Limb (tissue), 2 donors: ENCODE data around the gene CLEC7A.

Experiments
- DNase-seq, 2 donors: peaks; one replicate each; pipeline ENCODE4 v3.0.0-alpha.2; 2016; ENCODE audit errors: extremely low spot score in 2 of 2

CLEC7A gene

GRCh38 chr12:10095971-10096370, 34.0 kb downstream of the CLEC7A start:
- DNase-seq: no peak

GRCh38 chr12:10094646-10095395, 35.2 kb downstream of the CLEC7A start:
- no peak for DNase-seq

GRCh38 chr12:10088955-10089900, 40.8 kb downstream of the CLEC7A start:
- DNase-seq: no peak

GRCh38 chr12:10088031-10088430, 42.0 kb downstream of the CLEC7A start:
- DNase-seq: no peak

- DNase-seq: no peak
These were observed 43.6 kb downstream of the CLEC7A start for GRCh38 chr12:10086387-10086786.

- DNase-seq: no peak
These were observed 45.3 kb downstream of the CLEC7A start for GRCh38 chr12:10084733-10085132.

GRCh38 chr12:10082117-10082874, 47.7 kb downstream of the CLEC7A start:
- DNase-seq: no peak

GRCh38 chr12:10075451-10075850, 54.5 kb downstream of the CLEC7A start:
- no peak for DNase-seq

GRCh38 chr12:10073261-10073660, 56.7 kb downstream of the CLEC7A start:
- no peak for DNase-seq

GRCh38 chr12:10072131-10072530, 57.9 kb downstream of the CLEC7A start:
- no peak for DNase-seq

- no peak for DNase-seq
These were observed 59.6 kb downstream of the CLEC7A start for GRCh38 chr12:10070380-10070779.

GRCh38 chr12:10069976-10070375, 60.0 kb downstream of the CLEC7A start:
- DNase-seq: no peak

GRCh38 chr12:10069099-10069498, 60.9 kb downstream of the CLEC7A start:
- DNase-seq: peak in 1 of 2 donors; percentile 26

GRCh38 chr12:10068644-10069043, 61.4 kb downstream of the CLEC7A start:
- DNase-seq: no peak

GRCh38 chr12:10067942-10068341, 62.1 kb downstream of the CLEC7A start:
- no peak for DNase-seq

- no peak for DNase-seq
These were observed 62.7 kb downstream of the CLEC7A start for GRCh38 chr12:10067264-10067663.
